Measurements from ENCODE around the gene SLC28A2.
"Not testable (repeated sequence)": the region's sequence is repeated elsewhere in the genome, so short reads cannot be mapped to it uniquely, and the experiment has no call there.

Gene SLC28A2

GRCh38 chr15:45285413-45285812, 33.4 kb downstream of the SLC28A2 start:
- no peak for DNase-seq (ENCODE audit: low read depth)
- no peak for TF ChIP-seq CTCF (IDR thresholded peaks at IDR 0.05; ENCODE audit: low read length, missing control alignments)
- no peak overlapping the region for H3K4me3 ChIP-seq (replicated peaks; ENCODE audit: low read depth, low read length)

GRCh38 chr15:45287390-45287956, 35.4 kb downstream of the SLC28A2 start:
- TF ChIP-seq CTCF (IDR thresholded peaks at IDR 0.05; ENCODE audit: low read length, missing control alignments), result no peak
- DNase-seq (ENCODE audit: low read depth), result no peak
- no peak overlapping the region for H3K4me3 ChIP-seq (replicated peaks; ENCODE audit: low read depth, low read length)

- DNase-seq (ENCODE audit: low read depth), result no peak
- no peak overlapping the region for H3K4me3 ChIP-seq (replicated peaks; ENCODE audit: low read depth, low read length)
- TF ChIP-seq CTCF (IDR thresholded peaks at IDR 0.05; ENCODE audit: low read length, missing control alignments), result no peak
Measured at GRCh38 chr15:45288947-45289346, 36.9 kb downstream of the SLC28A2 start.

GRCh38 chr15:45291822-45292582, 40.0 kb downstream of the SLC28A2 start:
- H3K4me3 ChIP-seq (replicated peaks; ENCODE audit: low read depth, low read length), result no peak overlapping the region
- DNase-seq (ENCODE audit: low read depth), result no peak
- no peak for TF ChIP-seq CTCF (IDR thresholded peaks at IDR 0.05; ENCODE audit: low read length, missing control alignments)

GRCh38 chr15:45293326-45293725, 41.3 kb downstream of the SLC28A2 start:
- H3K4me3 ChIP-seq (replicated peaks; ENCODE audit: low read depth, low read length); DNase-seq (ENCODE audit: low read depth): not testable (repeated sequence)

- not testable (repeated sequence) for DNase-seq (ENCODE audit: low read depth); H3K4me3 ChIP-seq (replicated peaks; ENCODE audit: low read depth, low read length)
Measured at GRCh38 chr15:45298964-45299378, 46.9 kb downstream of the SLC28A2 start.

GRCh38 chr15:45304711-45305110, 52.7 kb downstream of the SLC28A2 start:
- TF ChIP-seq CTCF (IDR thresholded peaks at IDR 0.05; ENCODE audit: low read length, missing control alignments), result no peak
- no peak for DNase-seq (ENCODE audit: low read depth)
- H3K4me3 ChIP-seq (replicated peaks; ENCODE audit: low read depth, low read length), result no peak overlapping the region

- H3K4me3 ChIP-seq (replicated peaks; ENCODE audit: low read depth, low read length), result no peak overlapping the region
- no peak for DNase-seq (ENCODE audit: low read depth)
- TF ChIP-seq CTCF (IDR thresholded peaks at IDR 0.05; ENCODE audit: low read length, missing control alignments), result no peak
Measured at GRCh38 chr15:45306105-45306504, 54.1 kb downstream of the SLC28A2 start.
